ENCODE data around the gene ATAD3C. TPM values are rescaled to one million over a fixed set of nuclear protein-coding genes. Genes with fewer than 3 reads are reported as not detected.

ATAD3C gene
- total RNA-seq, 1 experiment from 2014 or later, result 3.1 TPM

- no peak for DNase-seq (ENCODE audit: low spot score)
Observed at GRCh38 chr1:1430992-1431844, 18.3 kb upstream of the ATAD3C start.

GRCh38 chr1:1431845-1432273, 17.6 kb upstream of the ATAD3C start:
- peak; percentile 92 for DNase-seq (ENCODE audit: low spot score)

GRCh38 chr1:1432274-1432950, 17.1 kb upstream of the ATAD3C start:
- DNase-seq (ENCODE audit: low spot score), result peak; percentile 42

GRCh38 chr1:1432951-1433803, 16.3 kb upstream of the ATAD3C start:
- peak; percentile 94 for DNase-seq (ENCODE audit: low spot score)

- DNase-seq (ENCODE audit: low spot score), result peak; percentile 73
Observed at GRCh38 chr1:1433804-1434130, 15.7 kb upstream of the ATAD3C start.

- peak; percentile 61 for DNase-seq (ENCODE audit: low spot score)
Observed at GRCh38 chr1:1434131-1434823, 15.2 kb upstream of the ATAD3C start.

- no peak for DNase-seq (ENCODE audit: low spot score)
Observed at GRCh38 chr1:1434824-1435105, 14.7 kb upstream of the ATAD3C start.

GRCh38 chr1:1435106-1435903, 14.2 kb upstream of the ATAD3C start, which contains the start of gene VWA1:
Gene VWA1, plus strand, starts transcription at chr1:1435690. Its CDS starts 59 bp downstream, at chr1:1435749.
- peak; percentile 72 for DNase-seq (ENCODE audit: low spot score)

GRCh38 chr1:1435911-1436629, 13.4 kb upstream of the ATAD3C start:
- peak; percentile 39 for DNase-seq (ENCODE audit: low spot score)

GRCh38 chr1:1436630-1437032, 12.9 kb upstream of the ATAD3C start:
- DNase-seq (ENCODE audit: low spot score), result no peak

- peak; percentile 32 for DNase-seq (ENCODE audit: low spot score)
Observed at GRCh38 chr1:1437033-1437903, 12.2 kb upstream of the ATAD3C start.

GRCh38 chr1:1437904-1438376, 11.5 kb upstream of the ATAD3C start:
- DNase-seq (ENCODE audit: low spot score), result peak; percentile 91

- DNase-seq (ENCODE audit: low spot score), result no peak
Observed at GRCh38 chr1:1438531-1439381, 10.7 kb upstream of the ATAD3C start.

- no peak for DNase-seq (ENCODE audit: low spot score)
Observed at GRCh38 chr1:1439546-1440261, 9.8 kb upstream of the ATAD3C start.

- DNase-seq (ENCODE audit: low spot score), result no peak
Observed at GRCh38 chr1:1440262-1441001, 9.1 kb upstream of the ATAD3C start.

All from HT-29 (cell line).